GM12874 (cell line): ENCODE data around the gene TNNI3K.

Experiments
- TF ChIP-seq, protein P1 (sequence below): IDR thresholded peaks from 2 replicates; pipeline ENCODE4 v1.5.1; 2011; ENCODE audit warnings: low read depth, mild to moderate bottlenecking, control low read depth, low read length, moderate library complexity; ENCODE audit not compliant: insufficient read depth

Gene TNNI3K

DNA sequence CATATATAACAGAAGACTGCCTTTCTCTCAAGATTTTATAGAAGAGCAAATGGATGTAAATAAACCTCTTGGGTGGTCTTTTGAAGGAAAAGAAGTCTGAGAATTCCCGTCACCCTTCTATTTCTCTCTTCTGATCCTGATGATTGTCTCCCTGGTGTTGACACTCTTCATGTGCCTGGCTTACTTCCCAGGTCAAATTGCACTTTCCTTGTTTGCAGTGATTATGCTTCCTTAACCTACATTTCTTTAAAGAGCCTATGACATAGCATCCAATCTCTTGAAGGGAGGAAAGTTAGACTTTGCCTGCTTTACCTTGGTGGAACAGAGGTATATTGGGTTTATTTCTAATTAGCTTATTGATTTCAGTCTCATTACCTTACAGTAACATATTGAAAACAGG is 197.1 kb downstream of the TNNI3K start:
- TF ChIP-seq, protein P1, sequence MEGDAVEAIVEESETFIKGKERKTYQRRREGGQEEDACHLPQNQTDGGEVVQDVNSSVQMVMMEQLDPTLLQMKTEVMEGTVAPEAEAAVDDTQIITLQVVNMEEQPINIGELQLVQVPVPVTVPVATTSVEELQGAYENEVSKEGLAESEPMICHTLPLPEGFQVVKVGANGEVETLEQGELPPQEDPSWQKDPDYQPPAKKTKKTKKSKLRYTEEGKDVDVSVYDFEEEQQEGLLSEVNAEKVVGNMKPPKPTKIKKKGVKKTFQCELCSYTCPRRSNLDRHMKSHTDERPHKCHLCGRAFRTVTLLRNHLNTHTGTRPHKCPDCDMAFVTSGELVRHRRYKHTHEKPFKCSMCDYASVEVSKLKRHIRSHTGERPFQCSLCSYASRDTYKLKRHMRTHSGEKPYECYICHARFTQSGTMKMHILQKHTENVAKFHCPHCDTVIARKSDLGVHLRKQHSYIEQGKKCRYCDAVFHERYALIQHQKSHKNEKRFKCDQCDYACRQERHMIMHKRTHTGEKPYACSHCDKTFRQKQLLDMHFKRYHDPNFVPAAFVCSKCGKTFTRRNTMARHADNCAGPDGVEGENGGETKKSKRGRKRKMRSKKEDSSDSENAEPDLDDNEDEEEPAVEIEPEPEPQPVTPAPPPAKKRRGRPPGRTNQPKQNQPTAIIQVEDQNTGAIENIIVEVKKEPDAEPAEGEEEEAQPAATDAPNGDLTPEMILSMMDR = no peak

DNA sequence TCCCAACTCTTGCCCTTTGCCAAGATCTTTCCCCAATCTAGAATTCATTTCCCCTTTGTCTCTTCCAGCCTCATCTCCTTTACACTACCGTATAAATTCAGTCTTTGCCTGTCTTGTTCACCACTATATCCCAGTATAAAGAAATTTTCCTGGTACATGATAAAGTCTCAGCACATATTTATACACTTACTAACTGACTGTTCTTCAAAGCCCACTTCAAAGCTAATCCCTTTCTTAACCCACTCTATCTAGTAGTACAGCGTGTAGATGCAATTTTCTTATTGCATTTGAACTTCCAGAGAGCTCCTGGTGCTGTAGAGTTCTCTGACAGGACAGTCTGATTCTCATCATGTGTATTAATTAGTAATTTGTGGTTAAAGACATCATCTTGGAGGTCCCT is 199.1 kb downstream of the TNNI3K start:
- TF ChIP-seq, protein P1 = no peak

DNA sequence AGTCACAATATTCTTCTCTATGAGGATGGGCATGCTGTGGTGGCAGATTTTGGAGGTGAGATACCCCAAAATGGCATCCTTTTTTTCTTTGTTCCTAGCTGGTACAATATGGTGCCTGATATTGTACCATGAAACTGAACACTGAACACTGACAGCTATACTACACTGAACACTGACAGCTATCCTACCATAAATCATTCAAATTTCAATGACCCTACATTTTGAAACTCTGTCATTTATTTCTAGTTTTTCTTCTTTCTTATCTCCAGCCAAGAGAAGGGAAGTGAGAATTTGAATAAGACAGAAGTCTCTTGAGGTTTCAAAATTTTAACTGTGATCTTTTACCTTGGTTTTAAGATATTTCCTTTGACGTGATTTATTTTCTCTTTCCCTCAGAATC is 200.9 kb downstream of the TNNI3K start:
- TF ChIP-seq, protein P1 = no peak

DNA sequence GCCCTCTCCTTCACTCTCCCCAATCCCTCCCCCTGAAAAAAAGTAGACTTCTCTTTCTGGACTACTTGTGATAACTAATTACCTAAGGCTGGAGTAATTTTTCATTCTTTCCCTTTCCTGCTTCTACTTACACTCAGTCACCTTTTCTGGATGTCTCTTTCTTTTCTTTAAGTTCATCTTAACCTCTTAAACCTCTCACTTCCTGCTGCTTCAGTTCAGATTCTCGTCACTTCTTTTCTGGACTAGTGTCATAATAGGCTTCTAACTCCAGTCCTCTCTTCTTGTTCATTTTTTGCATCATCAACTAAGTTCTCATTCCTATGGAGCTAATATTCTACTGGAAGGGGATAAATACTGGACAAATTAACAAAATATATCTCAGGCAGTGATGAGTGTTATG is 201.8 kb downstream of the TNNI3K start:
- TF ChIP-seq, protein P1 = no peak

DNA sequence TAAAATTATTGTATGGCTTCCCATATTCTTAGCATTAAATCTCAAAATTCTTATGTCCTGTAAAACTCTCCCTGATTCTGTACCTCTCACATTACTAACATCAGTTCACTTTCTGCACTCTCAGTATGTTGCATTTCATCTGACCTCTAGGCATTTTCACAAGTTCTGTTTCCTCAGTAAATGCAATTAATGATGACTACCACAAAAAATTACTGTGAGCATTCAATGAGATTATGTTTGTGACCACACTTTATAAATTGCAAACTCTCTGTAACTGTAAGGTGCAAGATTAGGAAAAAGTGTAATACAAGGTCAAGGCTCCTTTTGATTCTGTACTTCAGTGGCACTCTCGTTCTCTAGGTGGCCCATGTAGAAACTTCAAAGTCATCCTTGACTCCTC is 216.8 kb downstream of the TNNI3K start:
- TF ChIP-seq, protein P1 = no peak

DNA sequence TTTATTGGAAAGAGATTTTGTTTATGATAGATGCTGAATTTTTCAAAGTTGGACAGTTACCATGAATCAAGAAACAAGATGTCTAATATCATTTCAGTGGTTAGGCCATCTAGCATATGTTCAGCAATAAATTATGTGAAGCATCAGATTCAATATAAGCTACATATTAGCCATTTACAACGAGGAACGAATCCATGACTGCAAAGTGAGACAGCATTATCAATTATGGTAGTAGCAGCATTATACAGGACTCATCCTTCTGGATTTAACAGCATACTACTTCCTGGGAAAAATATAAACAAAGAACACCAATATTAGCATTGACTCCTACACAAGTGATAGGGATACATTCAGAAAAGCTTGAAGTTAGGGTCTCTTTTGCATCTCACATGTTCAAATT is 218.1 kb downstream of the TNNI3K start:
- TF ChIP-seq, protein P1 = no peak

DNA sequence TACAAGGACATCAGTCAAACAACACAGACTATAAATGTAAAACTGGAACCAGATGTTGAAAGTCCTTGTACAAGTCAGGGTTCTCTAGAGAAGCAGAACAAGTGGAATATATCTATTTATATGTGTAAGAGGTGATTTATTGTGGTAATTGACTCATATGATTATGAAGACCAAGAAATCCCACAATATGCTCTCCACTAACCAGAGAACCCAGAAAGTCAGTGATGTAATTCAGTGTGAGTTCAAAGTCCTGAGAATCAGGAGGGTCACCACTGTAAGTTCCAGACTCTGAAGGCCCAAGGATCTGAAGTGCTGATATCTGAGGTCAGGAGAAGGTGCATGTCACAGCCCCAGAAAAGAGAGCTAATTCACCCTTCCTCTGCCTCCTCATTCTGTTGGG is 220.2 kb downstream of the TNNI3K start:
- TF ChIP-seq, protein P1 = no peak

DNA sequence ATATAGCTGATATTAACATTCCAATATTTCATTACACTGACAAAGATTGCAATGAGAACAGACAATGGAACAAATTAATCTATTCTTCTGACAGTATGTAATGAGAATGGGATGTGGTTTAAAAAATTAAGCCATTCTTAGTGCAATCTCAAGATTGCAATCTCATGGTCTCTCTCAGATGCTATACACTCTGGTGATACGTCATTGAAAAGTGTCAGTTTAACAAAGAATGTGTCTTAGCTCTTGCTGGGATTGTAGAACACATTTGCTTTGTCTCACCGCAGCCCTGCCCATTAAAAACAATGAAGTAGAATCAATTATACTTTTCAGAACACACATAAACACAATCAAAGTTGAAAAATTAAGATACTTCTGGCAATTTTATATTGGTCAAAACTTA is 222.1 kb downstream of the TNNI3K start:
- TF ChIP-seq, protein P1 = no peak
